SIG-M5 (cell line): Measurements from ENCODE around the gene TTLL12.

Experiments
- DNase-seq: peaks from one replicate; lab custom pipeline; 2025; lab: John Stamatoyannopoulos, UW

Gene TTLL12

DNA sequence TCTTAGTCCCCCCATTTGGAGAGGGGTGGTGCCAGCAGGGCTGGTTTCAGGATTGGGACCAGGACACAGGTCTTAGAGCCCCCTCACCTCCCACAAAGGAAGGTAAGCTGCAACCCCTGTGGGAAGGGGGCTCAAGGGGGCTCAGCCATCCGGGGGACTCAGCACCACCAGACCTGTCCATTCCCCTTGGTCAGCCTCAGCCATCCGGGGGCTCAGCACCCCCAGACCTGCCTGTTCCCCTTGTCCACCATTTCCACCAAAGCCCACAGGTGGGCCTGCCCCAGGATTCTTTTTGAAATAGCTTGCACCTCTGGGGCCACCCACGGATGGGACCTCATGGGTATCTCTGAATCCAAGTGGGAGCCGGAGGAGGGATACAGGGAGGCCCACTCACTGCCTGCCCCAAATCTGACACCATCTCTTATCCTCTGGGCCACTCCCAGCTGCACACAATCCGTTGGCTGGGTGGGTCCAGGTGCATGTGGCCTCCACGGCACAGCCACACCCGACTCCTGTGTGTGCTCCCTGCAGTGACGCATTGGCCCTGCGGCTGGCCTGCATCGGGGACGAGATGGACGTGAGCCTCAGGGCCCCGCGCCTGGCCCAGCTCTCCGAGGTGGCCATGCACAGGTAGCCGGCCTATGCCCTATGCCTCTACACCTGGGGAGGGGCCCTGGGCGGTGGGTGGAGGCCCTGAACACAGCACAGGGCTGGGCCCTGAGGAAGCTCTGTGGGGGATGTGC, 59.6 kb downstream of the TTLL12 start:
- no peak for DNase-seq

GRCh38 chr22:43126501-43127165, 60.3 kb downstream of the TTLL12 start:
- DNase-seq = no peak

- DNase-seq = no peak
Observed at GRCh38 chr22:43118953-43119458, 67.9 kb downstream of the TTLL12 start.

- no peak for DNase-seq
Observed at GRCh38 chr22:43118024-43118849, 68.7 kb downstream of the TTLL12 start.

- DNase-seq = no peak
Observed at GRCh38 chr22:43116932-43117331, 70.0 kb downstream of the TTLL12 start.
